Activated T-cell treated with anti-CD3 and anti-CD28 coated beads, Interleukin-2, amount 50 U/mL, for 72 hours (primary cell): ENCODE data around the gene KRTAP5-2. TPM values are rescaled to one million over a fixed set of nuclear protein-coding genes. Genes with fewer than 3 reads are reported as not detected.
"Not testable (repeated sequence)": the region's sequence is repeated elsewhere in the genome, so short reads cannot be mapped to it uniquely, and the experiment has no call there.

Source experiments
- ATAC-seq, 2 donors: fragments of 150-1000 bp; cut with Tn5 transposase; replicated peaks in 1 of 2; 2 replicates each; pipeline ENCODE4 v1.10.0; 2021; ENCODE audit warnings: moderate library complexity in 2 of 2, mild to moderate bottlenecking in 1 of 2
- DNase-seq, 2 donors: peaks; one replicate each; pipeline ENCODE4 v3.0.0; 2021 to 2022; ENCODE audit warnings: mixed read lengths in 1 of 2
- H3K27ac Mint-ChIP-seq: one replicate; pipeline ENCODE4 v1.8.0; 2022; ENCODE audit warnings: mild to moderate bottlenecking, moderate library complexity, mixed read lengths
- H3K27me3 Mint-ChIP-seq: one replicate; pipeline ENCODE4 v1.8.0; 2022; ENCODE audit warnings: low read depth, mixed read lengths
- H3K36me3 Mint-ChIP-seq, 2 donors: one replicate each; pipeline ENCODE4 v1.8.0; 2022; ENCODE audit warnings: mixed read lengths in 2 of 2, mild to moderate bottlenecking in 1 of 2; ENCODE audit not compliant: insufficient read depth in 2 of 2
- H3K4me1 Mint-ChIP-seq: one replicate; pipeline ENCODE4 v1.8.0; 2022; ENCODE audit warnings: low read depth, mixed read lengths
- H3K4me3 Mint-ChIP-seq, 2 donors: one replicate each; pipeline ENCODE4 v1.8.0; 2022; ENCODE audit warnings: mild to moderate bottlenecking in 2 of 2, mixed read lengths in 2 of 2, moderate library complexity in 2 of 2
- H3K9me3 Mint-ChIP-seq, 2 donors: one replicate each; pipeline ENCODE4 v1.8.0; 2022; ENCODE audit warnings: mixed read lengths in 2 of 2
- total RNA-seq, 2 donors: library from RNA; stranded (reverse); gene quantifications; one replicate each; pipeline ENCODE4 v1.2.3, GENCODE V29; 2022

Gene KRTAP5-2
- total RNA-seq, 2 donors from 2014 or later = not detected

GRCh38 chr11:1618231-1618630 lies 20.1 kb upstream of the KRTAP5-2 start:
- no peak for ATAC-seq
- no peak overlapping the region for H3K27ac Mint-ChIP-seq
- DNase-seq = no peak
- H3K9me3 Mint-ChIP-seq = no peaks in the 10 kb centered on the region
- H3K27me3 Mint-ChIP-seq = no peaks in the 10 kb centered on the region
- H3K36me3 Mint-ChIP-seq = no peaks in the 10 kb centered on the region
- H3K4me1 Mint-ChIP-seq = peaks cover 7% of the 10 kb centered on the region
- no peak overlapping the region for H3K4me3 Mint-ChIP-seq

- peaks cover 5% of the 10 kb centered on the region for H3K4me1 Mint-ChIP-seq
- H3K4me3 Mint-ChIP-seq = no peak within 1 kb of the TSS
- H3K36me3 Mint-ChIP-seq = no peaks in the 10 kb centered on the region
- H3K9me3 Mint-ChIP-seq = no peaks in the 10 kb centered on the region
- DNase-seq (no peak), ATAC-seq (no peak)
- H3K27me3 Mint-ChIP-seq = peaks cover 17% of the 10 kb centered on the region
- no peak within 1 kb of the TSS for H3K27ac Mint-ChIP-seq
Measured at GRCh38 chr11:1608363-1608762, 10.3 kb upstream of the KRTAP5-2 start, which contains the start of gene KRTAP5-3. TSS of gene KRTAP5-3 (minus strand) at chr11:1608463. CDS start at chr11:1608385, 78 bp downstream.

GRCh38 chr11:1607901-1608300 lies 9.8 kb upstream of the KRTAP5-2 start:
- DNase-seq, H3K36me3 Mint-ChIP-seq, H3K4me1 Mint-ChIP-seq, H3K9me3 Mint-ChIP-seq, H3K4me3 Mint-ChIP-seq, ATAC-seq, H3K27ac Mint-ChIP-seq: not testable (repeated sequence)
- peaks cover 21% of the 10 kb centered on the region for H3K27me3 Mint-ChIP-seq

GRCh38 chr11:1607156-1607845 lies 9.2 kb upstream of the KRTAP5-2 start:
- H3K9me3 Mint-ChIP-seq, ATAC-seq, H3K27ac Mint-ChIP-seq, H3K36me3 Mint-ChIP-seq, DNase-seq, H3K4me3 Mint-ChIP-seq, H3K4me1 Mint-ChIP-seq: not testable (repeated sequence)
- peaks cover 25% of the 10 kb centered on the region for H3K27me3 Mint-ChIP-seq

DNA sequence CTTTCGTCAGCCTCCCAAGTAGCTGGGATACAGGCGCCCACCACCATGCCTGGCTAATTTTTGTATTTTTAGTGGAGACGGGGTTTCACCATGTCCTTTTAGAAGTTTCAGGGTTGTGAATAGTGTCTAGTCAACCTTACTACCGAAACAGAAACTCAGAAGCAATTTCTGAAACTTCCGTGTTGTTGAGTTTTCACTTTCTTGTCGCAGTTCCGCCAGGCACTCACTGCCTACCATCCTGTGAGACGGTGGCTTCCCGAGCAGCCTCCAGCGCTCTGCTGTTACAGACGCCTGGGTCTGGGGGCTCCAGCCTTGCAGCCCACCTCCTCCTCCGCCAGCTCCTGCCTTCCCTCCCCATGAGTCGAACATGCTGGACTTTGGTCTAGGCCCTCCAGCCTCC lies 7.8 kb upstream of the KRTAP5-2 start:
- H3K9me3 Mint-ChIP-seq, H3K36me3 Mint-ChIP-seq, H3K27ac Mint-ChIP-seq, H3K4me1 Mint-ChIP-seq: not testable (repeated sequence)
- peaks cover 33% of the 10 kb centered on the region for H3K27me3 Mint-ChIP-seq
- ATAC-seq (peak; percentile 54 to 75), DNase-seq (peak; percentile 12 to 17)
- peak overlapping the region in 1 of 2 donors; percentile 26 for H3K4me3 Mint-ChIP-seq

DNA sequence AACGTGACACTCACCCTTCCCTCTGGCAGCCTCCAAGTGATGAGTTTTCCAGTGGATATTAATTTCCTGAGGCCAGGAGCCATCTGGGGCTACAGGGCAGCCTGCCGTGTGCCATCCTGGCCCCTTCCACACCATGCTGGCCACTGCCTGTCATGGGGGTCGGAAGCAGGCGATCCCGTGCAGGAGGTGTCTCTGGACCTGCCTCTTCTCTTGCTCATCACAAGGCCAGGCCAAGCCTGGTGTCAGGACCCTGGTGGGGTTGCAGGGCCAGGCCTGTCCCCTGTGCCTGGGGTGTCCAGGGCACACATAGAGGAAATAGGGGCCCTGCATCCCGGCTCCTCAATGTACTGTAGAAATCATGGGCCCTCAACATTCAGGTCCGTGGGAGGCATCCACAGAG lies 6.6 kb upstream of the KRTAP5-2 start:
- no peak overlapping the region for H3K27ac Mint-ChIP-seq
- H3K36me3 Mint-ChIP-seq = no peaks in the 10 kb centered on the region
- H3K9me3 Mint-ChIP-seq = no peaks in the 10 kb centered on the region
- peaks cover 5% of the 10 kb centered on the region for H3K4me1 Mint-ChIP-seq
- H3K4me3 Mint-ChIP-seq = no peak overlapping the region
- H3K27me3 Mint-ChIP-seq = peaks cover 33% of the 10 kb centered on the region
- ATAC-seq (no peak), DNase-seq (no peak)

DNA sequence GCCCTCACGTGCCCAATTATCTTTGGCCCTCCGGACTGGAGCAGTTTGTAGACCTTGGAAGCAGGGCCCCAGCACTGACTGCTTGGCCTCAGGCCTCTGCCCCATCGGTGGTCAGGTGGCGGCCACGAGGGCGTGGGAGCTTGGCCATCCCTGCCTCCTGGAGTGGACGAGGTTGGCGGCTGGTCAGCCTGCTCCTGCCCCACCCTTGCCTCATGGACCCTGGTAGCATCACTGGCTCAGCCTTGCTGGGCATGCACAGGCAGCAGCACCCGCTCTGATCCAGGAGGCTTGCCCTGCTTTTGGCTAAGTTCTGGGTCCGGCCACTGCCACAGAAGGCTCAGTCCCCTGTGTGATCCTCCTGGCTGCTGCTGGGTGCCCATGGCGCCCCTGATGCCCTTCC lies 6.1 kb upstream of the KRTAP5-2 start:
- Mint-ChIP-seq H3K4me1 (peaks cover 5% of the 10 kb centered on the region), H3K9me3 (no peaks in the 10 kb centered on the region), H3K36me3 (no peaks in the 10 kb centered on the region), H3K27me3 (peaks cover 33% of the 10 kb centered on the region), H3K4me3 (no peak overlapping the region), H3K27ac (no peak overlapping the region)
- DNase-seq = no peak
- no peak for ATAC-seq

DNA sequence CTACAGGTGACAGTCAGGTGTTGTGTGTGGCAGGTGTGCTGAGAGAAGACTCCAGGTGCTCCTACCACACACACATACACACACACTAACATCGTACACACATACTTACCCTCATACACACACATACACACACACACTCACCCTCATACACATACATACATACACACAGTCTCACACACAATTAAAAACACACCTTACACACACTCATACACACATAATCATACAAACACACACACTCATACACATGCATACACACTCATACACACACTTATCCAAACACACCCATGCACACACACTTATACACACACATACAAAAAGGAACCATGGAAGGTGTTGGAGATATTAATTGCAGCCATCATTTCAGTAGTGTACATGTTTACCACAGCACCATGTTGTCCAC lies 5.5 kb upstream of the KRTAP5-2 start:
- ATAC-seq (no peak), DNase-seq (no peak)
- H3K4me3 Mint-ChIP-seq = no peak overlapping the region
- no peaks in the 10 kb centered on the region for H3K9me3 Mint-ChIP-seq
- H3K36me3 Mint-ChIP-seq = no peaks in the 10 kb centered on the region
- H3K27ac Mint-ChIP-seq = no peak overlapping the region
- peaks cover 33% of the 10 kb centered on the region for H3K27me3 Mint-ChIP-seq
- H3K4me1 Mint-ChIP-seq = peaks cover 5% of the 10 kb centered on the region

- not testable (repeated sequence) for H3K27ac Mint-ChIP-seq, H3K4me1 Mint-ChIP-seq, ATAC-seq, H3K9me3 Mint-ChIP-seq, H3K36me3 Mint-ChIP-seq, DNase-seq, H3K4me3 Mint-ChIP-seq
- H3K27me3 Mint-ChIP-seq = peaks cover 32% of the 10 kb centered on the region
Measured at GRCh38 chr11:1601663-1602062, 3.6 kb upstream of the KRTAP5-2 start.

DNA sequence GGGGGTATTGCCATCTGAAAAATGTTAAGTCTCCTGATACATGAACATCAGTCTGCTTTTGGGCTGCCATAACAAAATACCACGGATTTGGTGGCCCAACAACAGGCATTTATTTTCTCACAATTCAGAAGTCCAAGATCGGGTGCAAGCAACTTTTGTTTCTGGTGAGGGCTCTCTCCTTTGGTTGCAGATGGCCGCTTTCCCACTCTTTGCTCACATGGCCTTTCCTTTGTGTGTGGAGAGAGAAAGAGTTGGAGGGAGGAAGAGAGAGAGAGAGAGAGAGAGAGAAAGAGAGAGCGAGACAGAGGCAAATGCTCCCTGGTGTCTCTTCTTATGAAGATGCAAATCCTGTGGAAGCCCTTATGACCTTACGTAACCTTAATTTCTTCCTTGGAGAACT lies 2.5 kb upstream of the KRTAP5-2 start:
- no peak overlapping the region for H3K27ac Mint-ChIP-seq
- no peaks in the 10 kb centered on the region for H3K9me3 Mint-ChIP-seq
- no peak overlapping the region for H3K4me3 Mint-ChIP-seq
- DNase-seq (no peak), ATAC-seq (no peak)
- peaks cover 35% of the 10 kb centered on the region for H3K27me3 Mint-ChIP-seq
- H3K36me3 Mint-ChIP-seq = no peaks in the 10 kb centered on the region
- peaks cover under 1% of the 10 kb centered on the region for H3K4me1 Mint-ChIP-seq

GRCh38 chr11:1598816-1599215 lies 722 bp upstream of the KRTAP5-2 start:
- H3K4me3 Mint-ChIP-seq = no peak overlapping the region
- H3K27me3 Mint-ChIP-seq = peaks cover 35% of the 10 kb centered on the region
- ATAC-seq (no peak), DNase-seq (no peak)
- peaks cover 4% of the 10 kb centered on the region for H3K4me1 Mint-ChIP-seq
- no peaks in the 10 kb centered on the region for H3K9me3 Mint-ChIP-seq
- no peaks in the 10 kb centered on the region for H3K36me3 Mint-ChIP-seq
- no peak overlapping the region for H3K27ac Mint-ChIP-seq

DNA sequence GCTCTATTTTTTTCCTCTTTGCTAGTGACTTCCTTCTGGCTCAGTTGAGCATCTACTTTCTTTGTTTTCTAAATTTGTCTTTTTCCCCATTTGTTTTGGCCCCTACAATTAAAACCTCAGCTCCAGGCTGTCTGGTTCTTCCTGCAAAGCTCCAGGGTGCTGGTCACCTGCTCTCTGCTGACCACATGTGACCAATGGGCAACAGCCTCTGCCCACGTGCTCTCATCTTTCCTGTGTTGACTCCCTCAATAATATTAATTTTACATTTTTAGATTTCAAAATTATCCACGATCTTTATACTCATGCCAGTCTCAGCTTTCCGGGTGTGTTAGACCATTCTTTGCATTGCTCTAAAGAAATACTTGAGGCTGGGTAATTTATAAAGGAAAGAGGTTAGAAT lies 312 bp upstream of the KRTAP5-2 start:
- H3K36me3 Mint-ChIP-seq, H3K4me3 Mint-ChIP-seq, H3K27ac Mint-ChIP-seq, ATAC-seq, H3K9me3 Mint-ChIP-seq, DNase-seq, H3K4me1 Mint-ChIP-seq: not testable (repeated sequence)
- H3K27me3 Mint-ChIP-seq = peaks cover 35% of the 10 kb centered on the region

GRCh38 chr11:1597331-1597993 lies 632 bp downstream of the KRTAP5-2 start:
- peaks cover 28% of the 10 kb centered on the region for H3K27me3 Mint-ChIP-seq

More at GRCh38 chr11:1597331-1597993, 632 bp downstream of the KRTAP5-2 start:
- H3K9me3 Mint-ChIP-seq = no peaks in the 10 kb centered on the region
- no peak for ATAC-seq
- peaks cover 4% of the 10 kb centered on the region for H3K4me1 Mint-ChIP-seq
- no peak for DNase-seq
- no peak overlapping the region for H3K27ac Mint-ChIP-seq
- no peaks in the 10 kb centered on the region for H3K36me3 Mint-ChIP-seq
- no peak overlapping the region for H3K4me3 Mint-ChIP-seq
